Brain pericyte (primary cell): ENCODE data around the gene CCDC27.
"Not testable (repeated sequence)": the region's sequence is repeated elsewhere in the genome, so short reads cannot be mapped to it uniquely, and the experiment has no call there.

Source experiments
- DNase-seq: peaks from one replicate; pipeline ENCODE4 v3.0.0-alpha.2; 2012; ENCODE audit warnings: low read depth, low spot score

The CCDC27 gene

GRCh38 chr1:3717715-3718601, 34.3 kb upstream of the CCDC27 start:
- no peak for DNase-seq

GRCh38 chr1:3718764-3719163, 33.5 kb upstream of the CCDC27 start:
- no peak for DNase-seq

GRCh38 chr1:3721955-3722465, 30.2 kb upstream of the CCDC27 start:
- DNase-seq = no peak

- DNase-seq = no peak
Observed at GRCh38 chr1:3722846-3723245, 29.4 kb upstream of the CCDC27 start.

- not testable (repeated sequence) for DNase-seq
Observed at GRCh38 chr1:3724416-3725030, 27.7 kb upstream of the CCDC27 start.

GRCh38 chr1:3725366-3725765, 26.9 kb upstream of the CCDC27 start:
- no peak for DNase-seq

GRCh38 chr1:3727042-3727824, 25.0 kb upstream of the CCDC27 start:
- no peak for DNase-seq

GRCh38 chr1:3727825-3728776, 24.1 kb upstream of the CCDC27 start:
- no peak for DNase-seq

GRCh38 chr1:3729594-3730542, 22.4 kb upstream of the CCDC27 start:
- DNase-seq = no peak

GRCh38 chr1:3730543-3731247, 21.6 kb upstream of the CCDC27 start:
- DNase-seq = no peak

GRCh38 chr1:3731583-3732433, 20.4 kb upstream of the CCDC27 start:
- no peak for DNase-seq

- DNase-seq = no peak
Observed at GRCh38 chr1:3732434-3733093, 19.7 kb upstream of the CCDC27 start.

GRCh38 chr1:3733094-3733882, 19.0 kb upstream of the CCDC27 start:
- no peak for DNase-seq

- DNase-seq = no peak
Observed at GRCh38 chr1:3733883-3734589, 18.2 kb upstream of the CCDC27 start.

GRCh38 chr1:3734602-3735001, 17.6 kb upstream of the CCDC27 start:
- DNase-seq = no peak

GRCh38 chr1:3735027-3735681, 17.1 kb upstream of the CCDC27 start:
- DNase-seq = no peak
